GM18526 (cell line): Measurements from ENCODE around the gene LINGO1.

Experiments
- POLR2A ChIP-seq: IDR thresholded peaks from 3 replicates; pipeline ENCODE4 v1.6.1; 2011; ENCODE audit not compliant: insufficient read length; ENCODE audit errors: extremely low read depth

LINGO1 gene

GRCh38 chr15:77644543-77645247 lies 12.0 kb upstream of the LINGO1 start:
- no peak for TF ChIP-seq POLR2A

- no peak for TF ChIP-seq POLR2A
Observed at GRCh38 chr15:77643764-77644163, 11.1 kb upstream of the LINGO1 start.

GRCh38 chr15:77642793-77643430 lies 10.2 kb upstream of the LINGO1 start:
- no peak for TF ChIP-seq POLR2A

- TF ChIP-seq POLR2A = no peak
Observed at GRCh38 chr15:77641999-77642398, 9.3 kb upstream of the LINGO1 start.

- no peak for TF ChIP-seq POLR2A
Observed at GRCh38 chr15:77640615-77641014, 7.9 kb upstream of the LINGO1 start.

GRCh38 chr15:77639431-77639830 lies 6.7 kb upstream of the LINGO1 start:
- TF ChIP-seq POLR2A = no peak

- no peak for TF ChIP-seq POLR2A
Observed at GRCh38 chr15:77637851-77638692, 5.4 kb upstream of the LINGO1 start.

- no peak for TF ChIP-seq POLR2A
Observed at GRCh38 chr15:77636209-77636608, 3.5 kb upstream of the LINGO1 start.

GRCh38 chr15:77634266-77634962 lies 1.7 kb upstream of the LINGO1 start:
- no peak for TF ChIP-seq POLR2A

- TF ChIP-seq POLR2A = no peak
Observed at GRCh38 chr15:77633913-77634265, 1.2 kb upstream of the LINGO1 start.

- no peak for TF ChIP-seq POLR2A
Observed at GRCh38 chr15:77633134-77633912, 611 bp upstream of the LINGO1 start.

- no peak for TF ChIP-seq POLR2A
Observed at GRCh38 chr15:77631745-77632533, 773 bp downstream of the LINGO1 start.

GRCh38 chr15:77630956-77631744 lies 1.6 kb downstream of the LINGO1 start:
- no peak for TF ChIP-seq POLR2A
